DMS153 treated with DMSO at 0.1 percent for 48 hours (cell line): ENCODE results near the gene SCAP.

ENCODE experiments used
- DNase-seq: peaks from one replicate; lab custom pipeline; 2025; ENCODE audit not compliant: unreplicated experiment; lab: John Stamatoyannopoulos, UW

The SCAP gene

DNA sequence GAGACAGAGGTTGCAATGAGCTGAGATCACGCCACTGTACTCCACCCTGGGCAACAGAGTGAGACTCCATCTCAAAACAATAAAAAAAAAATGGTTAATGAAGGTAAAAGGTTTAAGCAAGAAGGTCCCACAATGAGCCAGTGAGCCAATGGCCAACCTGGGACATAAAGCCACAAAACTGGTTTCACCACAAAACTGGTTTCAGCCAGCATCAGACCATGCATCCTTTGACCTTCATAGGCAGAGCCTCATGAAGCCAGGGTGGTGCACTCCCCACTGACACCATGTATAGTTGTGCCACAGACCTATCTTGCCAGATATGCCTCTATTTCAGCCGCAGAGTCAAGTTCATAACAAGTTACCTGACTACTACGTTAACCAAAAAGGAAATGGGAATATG, 41.9 kb downstream of the SCAP start:
- no peak for DNase-seq

- DNase-seq, result no peak
Observed at GRCh38 chr3:47432673-47433072, 43.1 kb downstream of the SCAP start.

DNA sequence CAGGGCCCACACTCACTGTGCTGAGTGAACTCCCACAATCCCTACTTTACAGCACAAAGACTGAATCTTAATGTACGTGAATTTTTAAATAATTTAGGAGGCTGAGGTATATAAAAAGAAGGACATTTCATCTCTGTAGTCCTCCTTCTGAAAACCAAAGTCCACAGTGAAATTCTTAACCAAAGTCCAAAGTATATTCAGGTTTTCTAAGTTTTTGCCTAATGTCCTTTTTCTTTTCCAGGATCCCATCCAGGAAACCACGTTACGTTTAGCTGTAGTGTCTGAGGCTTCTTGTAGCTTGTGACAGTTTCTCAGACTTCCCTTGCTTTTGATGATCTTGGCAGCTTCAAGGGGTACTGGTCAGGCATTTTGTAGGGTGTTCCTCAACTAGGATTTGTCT, 44.5 kb downstream of the SCAP start:
- DNase-seq, result no peak

DNA sequence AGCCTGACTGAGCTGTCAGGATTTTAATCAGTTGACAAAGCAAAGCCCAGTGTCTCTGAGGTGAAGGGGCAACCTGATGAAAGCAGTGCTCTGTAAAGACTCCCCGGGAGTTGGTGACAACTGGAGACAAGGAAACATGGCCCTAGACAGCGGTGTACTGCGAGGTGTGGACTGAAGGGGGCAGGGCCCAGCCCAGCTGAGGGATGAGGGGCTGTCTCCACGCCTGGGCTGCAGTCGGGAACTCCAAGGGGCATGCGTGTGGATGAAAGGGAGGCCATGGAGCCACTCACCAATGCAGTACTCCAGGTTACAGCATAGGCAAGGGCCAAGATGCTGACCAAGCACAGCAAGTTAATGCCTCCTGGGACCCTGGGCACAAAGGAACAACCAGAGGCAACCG, 45.1 kb downstream of the SCAP start:
- DNase-seq, result no peak

DNA sequence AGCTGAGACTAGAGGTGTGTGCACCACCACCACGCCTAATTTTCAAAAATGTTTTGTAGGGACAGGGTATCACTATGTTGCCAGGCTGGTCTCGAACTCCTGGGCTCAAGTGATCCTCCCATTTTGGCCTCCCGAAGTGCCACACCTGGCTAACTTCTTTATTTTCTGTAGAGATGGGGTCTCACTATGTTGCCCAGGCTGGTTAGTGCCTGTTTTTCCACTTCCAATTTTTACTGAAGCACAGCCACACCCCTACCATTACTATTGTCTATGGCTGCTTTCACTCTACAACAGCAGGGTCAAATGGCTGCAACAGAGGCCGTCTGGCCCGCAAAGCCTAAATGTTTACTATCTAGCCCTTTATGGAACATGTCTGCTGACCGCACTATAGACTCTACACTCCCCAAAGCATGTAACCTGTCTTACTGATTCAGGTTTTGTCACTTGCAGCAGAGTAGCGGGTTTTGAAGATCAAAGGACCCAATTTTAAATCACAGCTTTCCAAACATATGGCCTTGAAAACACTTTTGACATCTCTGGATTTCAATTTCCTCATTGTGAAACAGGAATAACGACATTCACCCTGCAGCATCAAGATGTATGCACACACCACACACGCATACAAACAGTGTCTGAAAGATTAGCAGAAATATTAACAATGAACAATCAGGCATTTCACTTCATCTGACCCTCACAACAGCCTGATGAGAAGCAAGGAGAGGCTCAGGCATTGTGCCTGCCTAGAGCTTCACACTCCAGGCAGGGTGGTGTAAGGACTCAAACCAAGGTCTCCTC, 46.1 kb downstream of the SCAP start:
- DNase-seq, result no peak

DNA sequence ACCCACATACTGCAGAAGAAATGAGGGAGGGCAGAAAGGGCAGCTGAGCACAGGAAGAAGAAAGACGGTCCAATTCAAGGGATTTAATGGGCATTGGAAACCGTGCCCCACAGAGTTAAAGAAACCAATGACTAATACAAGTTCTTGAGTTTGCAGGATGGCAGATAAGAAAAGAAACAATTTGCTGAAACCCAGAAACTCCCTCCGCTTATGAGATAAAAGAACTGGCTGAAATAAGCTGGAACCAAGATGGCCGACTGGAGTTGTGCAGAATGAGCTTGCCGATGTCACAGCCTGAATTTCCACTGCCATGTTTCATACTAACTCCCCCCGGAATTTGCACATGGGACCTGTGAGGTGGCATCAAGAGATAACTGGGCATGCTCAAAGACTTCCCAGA, 47.1 kb downstream of the SCAP start:
- DNase-seq, result no peak

DNA sequence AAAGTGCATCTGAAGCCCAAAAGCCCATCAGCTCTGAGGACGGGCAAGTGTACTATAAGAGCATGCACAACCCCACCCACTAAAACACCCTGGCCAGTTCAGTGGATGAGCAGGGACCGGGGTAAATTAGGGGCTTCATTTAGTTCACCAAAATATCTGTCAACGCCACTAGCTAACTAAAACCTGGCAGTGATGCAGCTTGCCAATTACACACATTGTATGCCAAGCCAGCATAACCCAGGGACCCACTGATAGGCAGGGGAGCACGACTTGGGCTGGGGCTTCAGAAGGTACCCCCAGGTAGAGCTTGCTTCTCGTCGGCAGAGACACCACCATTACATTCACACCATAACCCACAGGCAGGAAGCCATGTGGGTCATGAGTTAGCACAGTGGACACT, 47.9 kb downstream of the SCAP start:
- DNase-seq, result no peak

DNA sequence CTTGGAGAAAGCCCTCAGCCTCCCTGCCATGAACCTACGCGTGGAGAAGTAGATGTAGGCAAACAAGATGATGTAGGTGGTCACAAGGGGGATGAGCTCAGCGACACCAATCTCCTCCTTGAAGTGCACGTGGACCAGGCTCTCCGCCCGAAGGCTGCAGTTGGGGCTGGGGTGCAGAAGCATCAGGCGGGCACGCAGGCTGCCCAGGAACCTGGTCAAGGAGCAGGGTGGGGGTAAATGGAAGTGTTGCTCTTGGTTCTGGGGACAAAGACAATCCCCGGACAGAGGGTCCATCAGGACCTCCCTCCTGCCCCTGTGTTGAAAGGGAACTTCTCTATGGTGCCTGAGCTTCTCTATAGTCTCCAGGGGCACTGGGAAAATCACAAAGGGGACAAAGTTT, 49.8 kb downstream of the SCAP start:
- no peak for DNase-seq

- DNase-seq, result no peak
Observed at GRCh38 chr3:47425383-47425778, 50.4 kb downstream of the SCAP start.

- no peak for DNase-seq
Observed at GRCh38 chr3:47424434-47425382, 51.0 kb downstream of the SCAP start.

GRCh38 chr3:47423548-47424145, 52.1 kb downstream of the SCAP start:
- DNase-seq, result no peak

GRCh38 chr3:47422743-47423142, 53.0 kb downstream of the SCAP start:
- DNase-seq, result no peak

DNA sequence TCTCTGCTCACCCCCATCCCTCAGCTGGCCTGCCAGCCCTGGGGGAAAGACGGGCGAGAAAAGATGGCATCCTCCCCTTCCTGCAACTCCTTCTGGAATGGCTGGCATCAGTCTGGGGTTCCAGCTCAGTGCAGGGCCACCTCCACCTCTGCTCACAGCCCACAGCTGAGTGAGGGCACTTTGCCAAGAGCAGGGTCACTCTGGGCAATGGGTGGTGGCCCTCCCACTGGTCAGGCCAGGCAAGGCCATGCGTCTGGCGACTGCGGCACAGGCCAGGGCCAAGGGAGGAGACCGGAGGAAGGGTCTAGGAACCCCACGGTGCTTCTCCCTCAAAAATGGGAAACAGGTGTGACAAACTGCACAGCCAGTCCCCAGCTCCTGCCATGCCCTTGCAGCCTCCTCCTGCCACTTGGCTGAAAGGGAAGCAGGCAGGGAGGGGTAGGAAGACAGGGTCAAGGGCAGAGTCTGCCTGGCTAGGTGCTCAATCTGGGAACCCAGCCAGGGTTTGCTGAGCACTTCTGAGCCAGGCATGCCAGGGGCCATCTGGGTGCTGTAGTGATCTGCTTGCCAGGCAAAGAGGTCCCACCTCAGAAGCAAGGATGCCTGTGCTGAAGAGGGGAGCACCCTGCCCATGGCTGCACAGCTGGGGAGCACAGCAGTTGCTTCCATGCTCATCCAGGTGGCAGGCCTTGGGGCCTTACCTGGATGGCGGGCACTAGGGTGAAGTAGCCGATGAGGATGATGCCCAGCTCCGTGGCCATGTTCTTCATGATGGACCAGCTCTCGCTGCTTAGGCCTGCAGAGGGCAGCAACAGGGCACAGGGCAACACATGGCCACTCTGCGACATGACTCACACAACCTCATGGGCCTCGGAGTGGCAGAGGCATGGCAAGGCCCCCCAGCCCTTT, 53.7 kb downstream of the SCAP start:
- DNase-seq, result no peak

GRCh38 chr3:47420511-47421484, 54.9 kb downstream of the SCAP start:
- peak; percentile 4 for DNase-seq

DNA sequence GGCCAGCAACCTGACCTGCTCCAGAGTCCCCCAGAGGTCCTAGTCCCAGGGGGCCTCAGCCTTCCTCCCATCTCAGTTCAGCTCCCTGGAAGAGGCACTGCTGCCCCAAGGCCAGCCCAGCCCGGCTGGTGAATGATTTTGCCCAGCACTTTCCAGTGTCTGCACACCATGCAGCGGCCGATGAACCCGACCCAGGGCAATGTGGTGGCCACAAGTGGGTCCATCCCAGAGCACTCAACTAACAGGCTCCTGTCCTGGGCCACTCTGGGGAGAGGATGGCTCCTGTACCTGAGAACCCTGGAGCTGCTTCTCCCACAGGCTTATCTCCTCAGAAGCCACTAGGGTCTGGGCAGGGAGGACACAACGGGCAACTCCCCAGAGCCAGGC, 55.7 kb downstream of the SCAP start:
- no peak for DNase-seq

GRCh38 chr3:47419083-47420043, 56.4 kb downstream of the SCAP start:
- no peak for DNase-seq

DNA sequence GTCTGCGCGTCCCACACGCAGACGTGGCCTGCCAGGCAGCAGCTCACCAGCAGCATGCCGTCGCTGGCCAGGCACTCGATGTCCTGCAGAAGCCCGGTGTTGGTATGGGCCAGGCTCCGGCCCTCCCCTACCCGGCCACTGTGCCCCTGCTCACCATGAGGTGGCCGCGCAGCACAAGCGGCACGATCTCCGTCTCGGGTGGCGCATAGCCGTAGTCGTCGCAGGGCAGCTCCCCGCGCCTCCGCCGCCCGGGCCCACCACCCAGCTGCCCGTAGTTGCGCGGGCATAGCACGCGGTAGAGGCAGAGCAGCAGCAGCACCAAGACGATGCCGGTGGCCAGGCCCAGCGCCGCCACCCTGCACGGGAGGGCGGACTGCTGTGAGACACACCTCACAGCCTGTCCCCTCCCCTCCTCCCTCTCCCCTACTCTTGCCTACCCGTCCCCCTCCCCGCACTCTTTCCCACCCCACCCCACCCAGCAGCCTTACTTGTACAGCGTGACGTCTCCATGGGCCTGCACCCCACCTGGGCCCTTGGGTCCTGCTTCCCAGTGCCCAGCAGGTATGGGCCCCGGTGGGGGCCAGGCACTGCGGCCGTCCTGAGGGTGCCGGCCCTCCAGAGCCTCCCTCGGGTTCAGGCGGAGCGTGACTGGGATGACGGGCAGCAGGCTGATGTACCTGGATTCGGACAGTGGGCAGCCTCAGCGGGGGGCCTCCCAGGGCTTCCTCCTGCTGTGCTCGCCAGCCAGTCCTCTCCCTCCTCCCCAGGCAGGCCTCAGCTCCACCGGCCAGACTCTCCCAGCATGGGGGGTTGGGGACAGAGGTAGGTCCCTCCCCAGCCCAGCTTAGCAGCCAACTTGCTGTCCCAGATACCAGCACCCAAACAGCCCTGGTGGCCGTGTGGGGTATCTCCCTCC, 57.3 kb downstream of the SCAP start:
- DNase-seq, result no peak
